Activated CD4-positive, alpha-beta T cell treated with anti-CD3 and anti-CD28 coated beads, Interleukin-2, amount 50 U/mL, for 48 hours (primary cell): Measurements from ENCODE around the gene CENPX.

Source experiments
- DNase-seq, 2 experiments: peaks; one replicate each; pipeline ENCODE4 v3.0.0-alpha.2; 2020

CENPX gene

DNA sequence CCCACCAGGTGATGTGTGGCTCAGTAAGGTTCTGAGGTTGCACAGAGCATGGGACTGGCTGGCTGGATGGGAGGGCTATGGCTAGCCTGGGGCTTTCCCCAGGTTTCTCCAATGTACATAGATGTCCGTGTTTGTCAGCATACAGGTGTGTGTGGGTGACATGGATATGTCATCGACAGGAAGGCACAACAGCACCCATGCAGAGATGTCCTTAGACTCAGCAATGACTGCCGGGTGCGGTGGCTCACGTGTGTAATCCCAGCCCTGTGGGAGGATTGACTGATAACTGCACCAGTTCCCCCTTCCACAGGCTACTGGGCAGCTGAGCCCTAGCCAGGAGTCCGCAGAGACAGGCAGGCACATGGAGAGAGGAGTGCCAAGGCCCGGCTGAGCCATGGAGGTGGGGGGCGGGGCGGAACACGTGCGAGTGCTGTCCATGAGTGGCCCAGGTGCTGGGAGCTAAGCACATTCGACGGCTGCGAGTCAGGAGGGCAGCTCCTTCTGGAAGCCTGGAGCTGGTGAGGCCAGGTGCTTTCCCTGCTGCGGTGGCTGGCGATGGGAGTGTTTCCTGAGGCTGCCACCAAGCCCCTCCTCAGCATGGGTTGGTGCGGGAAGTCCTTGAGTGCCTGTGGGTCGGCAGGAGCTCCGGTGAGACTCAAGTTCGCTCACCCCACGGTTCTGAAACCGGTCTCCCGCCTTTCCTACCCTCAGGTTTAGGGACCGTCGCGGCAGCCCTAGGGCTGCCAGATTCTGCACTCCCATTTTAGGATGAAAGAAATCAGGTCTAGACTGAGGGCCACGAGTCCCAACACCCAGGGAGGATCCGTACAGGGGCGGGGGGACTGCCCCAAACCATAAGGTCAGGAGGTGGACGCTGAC is 46.1 kb downstream of the CENPX start:
- peak; percentile 60 to 64 for DNase-seq

DNA sequence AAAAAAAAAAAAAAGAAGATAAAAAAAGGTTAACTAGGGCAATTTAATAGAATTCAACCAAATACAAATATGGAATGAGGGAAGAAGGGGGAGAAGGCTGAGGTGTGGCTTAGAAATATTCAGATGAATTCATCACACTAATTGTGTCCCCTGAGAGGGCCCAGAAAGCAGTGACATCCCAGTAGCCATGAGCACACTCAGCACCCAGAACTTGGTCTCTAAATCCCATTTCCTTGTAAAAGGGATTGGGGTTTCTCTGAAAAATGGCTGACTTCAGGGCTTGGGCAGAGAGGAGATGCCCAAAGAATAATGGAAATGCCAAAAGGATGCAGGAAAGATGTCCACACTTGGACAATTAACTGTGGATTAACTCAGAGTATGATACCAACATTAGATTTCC is 49.2 kb downstream of the CENPX start:
- no peak for DNase-seq

DNA sequence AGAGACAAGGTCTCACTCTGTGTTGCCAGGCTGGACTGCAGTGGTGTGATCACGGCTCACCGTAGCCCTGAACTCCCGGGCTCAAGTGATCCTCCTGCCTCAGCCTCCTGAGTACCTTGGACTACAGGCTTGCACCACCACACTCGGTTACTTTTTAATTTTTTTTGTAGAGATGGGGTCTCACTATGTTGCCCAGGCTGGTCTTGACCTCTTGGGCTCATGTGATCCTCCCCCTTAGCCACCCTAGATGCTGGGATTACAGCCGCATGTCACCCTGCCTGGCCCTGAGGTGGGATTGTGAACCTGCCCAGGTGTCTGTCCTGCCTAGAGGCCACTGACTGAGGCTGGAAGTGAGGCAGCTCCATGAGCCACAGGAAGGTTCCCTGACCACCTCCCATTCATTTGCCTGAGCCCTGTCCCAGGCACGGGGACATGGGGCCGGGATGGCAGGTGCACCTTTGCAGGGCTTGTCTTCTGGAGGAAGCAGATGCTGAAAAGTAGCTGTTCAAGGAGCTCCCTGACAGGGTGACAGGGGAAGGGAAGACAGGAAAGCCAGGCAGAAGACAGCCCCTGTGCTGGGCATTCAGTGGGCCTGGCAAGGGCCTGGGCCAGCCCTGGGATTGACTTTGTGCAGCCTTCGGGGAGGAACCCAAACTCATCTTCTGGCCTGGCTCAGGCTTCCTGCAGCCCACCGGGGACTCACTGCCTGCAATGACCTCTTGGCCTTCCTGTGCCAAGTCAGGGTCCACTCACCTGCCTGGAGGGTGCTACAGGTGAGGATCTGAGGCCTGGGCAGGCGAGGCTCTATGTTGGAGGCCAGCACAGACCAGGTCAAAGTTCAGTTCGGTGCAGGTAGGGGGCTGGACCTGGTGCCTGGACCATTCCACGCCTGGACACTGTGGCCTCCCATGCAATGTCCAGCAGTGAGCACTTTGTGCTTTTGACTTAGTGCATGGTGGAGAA is 53.5 kb downstream of the CENPX start:
- no peak for DNase-seq
